HFFc6 (cell line): ENCODE measurements around the gene CALCB. TPM values are rescaled to one million over a fixed set of nuclear protein-coding genes. Genes with fewer than 3 reads are reported as not detected.

ENCODE experiments used
- DNase-seq: peaks from one replicate; pipeline ENCODE4 v3.0.0-alpha.2; 2018
- H3K27ac Mint-ChIP-seq: 2 replicates; pipeline ENCODE4 v1.8.0; 2020; ENCODE audit warnings: mild to moderate bottlenecking, mixed read lengths
- H3K27me3 Mint-ChIP-seq: 2 replicates; pipeline ENCODE4 v1.8.0; 2021; ENCODE audit warnings: mild to moderate bottlenecking, moderate library complexity, mixed read lengths; ENCODE audit not compliant: insufficient read depth
- H3K36me3 Mint-ChIP-seq: 2 replicates; pipeline ENCODE4 v1.8.0; 2021; ENCODE audit warnings: low read depth, mixed read lengths
- H3K4me1 Mint-ChIP-seq: 2 replicates; pipeline ENCODE4 v1.8.0; 2020; ENCODE audit warnings: low read depth, mixed read lengths
- H3K4me3 Mint-ChIP-seq: 2 replicates; pipeline ENCODE4 v1.8.0; 2020; ENCODE audit warnings: mild to moderate bottlenecking, moderate library complexity, mixed read lengths
- H3K9me3 Mint-ChIP-seq: 2 replicates; pipeline ENCODE4 v1.8.0; 2020; ENCODE audit warnings: mild to moderate bottlenecking, mixed read lengths
- CTCF ChIP-seq: fragments of 200-600 bp; sonication (generic); IDR thresholded peaks from 2 replicates; pipeline ENCODE4 v1.5.0; 2021; ENCODE audit warnings: antibody characterized with exemption, mild to moderate bottlenecking
- total RNA-seq, 6 experiments: library from RNA; stranded (reverse); fragmentation: NEBNext Ultra II Directional; extraction: Animal tissue kit (Norgen Biotek cat#: 25700); gene quantifications; 2 replicates in 1 of 6; 3 replicates in 5 of 6; pipeline ENCODE4 v1.2.3, GENCODE V29; 2021

Gene CALCB
- total RNA-seq, 6 experiments from 2014 or later, result not detected

GRCh38 chr11:15115686-15116085 lies 42.3 kb downstream of the CALCB start:
- Mint-ChIP-seq H3K27me3 (peaks cover 2% of the 10 kb centered on the region), H3K4me3 (no peak overlapping the region), H3K36me3 (no peaks in the 10 kb centered on the region), H3K27ac (no peak overlapping the region), H3K9me3 (no peaks in the 10 kb centered on the region), H3K4me1 (peaks cover 20% of the 10 kb centered on the region)
- no peak for DNase-seq
- TF ChIP-seq CTCF, result no peak

- H3K4me3 Mint-ChIP-seq, result no peak overlapping the region
- H3K9me3 Mint-ChIP-seq, result no peaks in the 10 kb centered on the region
- H3K27ac Mint-ChIP-seq, result no peak overlapping the region
- peaks cover 25% of the 10 kb centered on the region for H3K4me1 Mint-ChIP-seq
- TF ChIP-seq CTCF, result no peak
- DNase-seq, result no peak
- peaks cover 2% of the 10 kb centered on the region for H3K27me3 Mint-ChIP-seq
- H3K36me3 Mint-ChIP-seq, result no peaks in the 10 kb centered on the region
Observed at GRCh38 chr11:15117751-15118150, 44.4 kb downstream of the CALCB start.

- no peak for TF ChIP-seq CTCF
- H3K27ac Mint-ChIP-seq, result no peak overlapping the region
- peaks cover 5% of the 10 kb centered on the region for H3K27me3 Mint-ChIP-seq
Observed at GRCh38 chr11:15118431-15118830, 45.0 kb downstream of the CALCB start.

GRCh38 chr11:15119352-15119751 lies 46.0 kb downstream of the CALCB start:
- no peak overlapping the region for H3K27ac Mint-ChIP-seq
- no peak overlapping the region for H3K4me3 Mint-ChIP-seq

More at GRCh38 chr11:15118431-15118830, 45.0 kb downstream of the CALCB start:
- Mint-ChIP-seq H3K4me3 (no peak overlapping the region), H3K4me1 (peaks cover 32% of the 10 kb centered on the region), H3K9me3 (no peaks in the 10 kb centered on the region), H3K36me3 (no peaks in the 10 kb centered on the region)
- DNase-seq, result no peak

GRCh38 chr11:15119826-15120225 lies 46.4 kb downstream of the CALCB start:
- DNase-seq, result no peak
- Mint-ChIP-seq H3K4me3 (no peak overlapping the region), H3K27ac (no peak overlapping the region), H3K4me1 (peaks cover 45% of the 10 kb centered on the region), H3K9me3 (no peaks in the 10 kb centered on the region), H3K27me3 (peaks cover 5% of the 10 kb centered on the region), H3K36me3 (no peaks in the 10 kb centered on the region)
- no peak for TF ChIP-seq CTCF

More at GRCh38 chr11:15119352-15119751, 46.0 kb downstream of the CALCB start:
- H3K4me1 Mint-ChIP-seq, result peaks cover 41% of the 10 kb centered on the region
- H3K27me3 Mint-ChIP-seq, result peaks cover 5% of the 10 kb centered on the region
- no peak for DNase-seq
- no peak for TF ChIP-seq CTCF
- H3K36me3 Mint-ChIP-seq, result no peaks in the 10 kb centered on the region
- H3K9me3 Mint-ChIP-seq, result no peaks in the 10 kb centered on the region

- no peak for TF ChIP-seq CTCF
- H3K36me3 Mint-ChIP-seq, result no peaks in the 10 kb centered on the region
- peaks cover 3% of the 10 kb centered on the region for H3K27me3 Mint-ChIP-seq
- H3K4me1 Mint-ChIP-seq, result peaks cover 80% of the 10 kb centered on the region
- peak; percentile 78 for DNase-seq
- no peaks in the 10 kb centered on the region for H3K9me3 Mint-ChIP-seq
- peak overlapping the region; percentile 17 for H3K27ac Mint-ChIP-seq
- H3K4me3 Mint-ChIP-seq, result peak overlapping the region; percentile 29; the same call in 1 of the 2 replicates
Observed at GRCh38 chr11:15123849-15124248, 50.5 kb downstream of the CALCB start.
